Prostate gland (tissue), 2 donors: ENCODE measurements around the gene BORCS6. TPM values are rescaled to one million over a fixed set of nuclear protein-coding genes. Genes with fewer than 3 reads are reported as not detected.

ENCODE experiments used
- DNase-seq: peaks from one replicate; pipeline ENCODE4 v3.0.0-alpha.2; 2019; ENCODE audit warnings: low spot score
- H3K27ac ChIP-seq, 2 donors: fragments of 200-600 bp; sonication (generic); 2 replicates each; pipeline ENCODE4 v1.5.1; 2017 to 2019
- H3K27me3 ChIP-seq: fragments of 200-600 bp; sonication (generic); replicated peaks from 2 replicates; pipeline ENCODE4 v1.5.1; 2019; ENCODE audit not compliant: insufficient read depth
- H3K36me3 ChIP-seq, 2 donors: fragments of 200-600 bp; sonication (generic); 1 replicate in 1 of 2; 2 replicates in 1 of 2; pipeline versions ENCODE4 v1.5.1 to v1.8.1; 2017 to 2019
- H3K4me1 ChIP-seq: fragments of 200-600 bp; sonication (generic); replicated peaks from 2 replicates; pipeline ENCODE4 v1.5.1; 2019
- H3K4me3 ChIP-seq, 2 donors: fragments of 200-600 bp; sonication (generic); 2 replicates each; pipeline ENCODE4 v1.5.1; 2017 to 2019
- H3K9me3 ChIP-seq: fragments of 200-600 bp; sonication (generic); 2 replicates; pipeline ENCODE4 v1.5.1; 2017
- CTCF ChIP-seq, 4 experiments: fragments of 200-600 bp in 2 of 4; fragments of 450-650 bp in 2 of 4; sonication (generic) in 2 of 4; IDR thresholded peaks; 1 replicate in 3 of 4; 2 replicates in 1 of 4; pipeline ENCODE4 v1.5.1; 2016 to 2019; ENCODE audit warnings: antibody characterized with exemption in 4 of 4, mild to moderate bottlenecking in 2 of 4, moderate library complexity in 2 of 4
- POLR2A ChIP-seq: fragments of 450-650 bp; IDR thresholded peaks from one replicate; pipeline ENCODE4 v1.6.1; 2016; ENCODE audit warnings: antibody characterized with exemption, mild to moderate bottlenecking
- POLR2AphosphoS5 ChIP-seq: sonication (generic); formaldehyde crosslinking; IDR thresholded peaks from one replicate; pipeline ENCODE4 v1.6.1; 2017; ENCODE audit warnings: antibody characterized with exemption
- WGBS: methylation state at CpG from one replicate; pipeline ENCODE4 v1.1.5; 2018; 5-methylcytosine and 5-hydroxymethylcytosine counted together
- intact Hi-C: fragments of 100-400 bp; cut with DNase I; formaldehyde crosslinking; loops from one replicate; pipeline ENCODE4 v1.14.2; 2022
- total RNA-seq, 2 donors: library from RNA; depleted of rRNA; stranded (reverse); fragments of >200 nt; gene quantifications; one replicate each; pipeline ENCODE4 v1.1.0, GENCODE V29; 2016

BORCS6 gene
- total RNA-seq, 2 donors from 2014 or later: 9.6 to 19.1 TPM

GRCh38 chr17:8192070-8192815 is 2.3 kb upstream of the BORCS6 start:
- peak overlapping the region in 1 of 2 donors; percentile 11 for H3K4me3 ChIP-seq
- peak; percentile 89 for TF ChIP-seq POLR2AphosphoS5
- TF ChIP-seq CTCF (IDR thresholded peaks at IDR 0.05): no peak
- peak; percentile 57 for TF ChIP-seq POLR2A
- DNase-seq: peak; percentile 68
- intact Hi-C loops: no loop called here
- no peaks in the 10 kb centered on the region for H3K9me3 ChIP-seq
- no peaks in the 10 kb centered on the region for H3K36me3 ChIP-seq
- WGBS: 23% methylated on average over 12 of the region's 12 CpGs
- H3K27ac ChIP-seq: peak overlapping the region; percentile 41 to 67
- peaks cover 14% of the 10 kb centered on the region for H3K4me1 ChIP-seq
- H3K27me3 ChIP-seq: no peaks in the 10 kb centered on the region

GRCh38 chr17:8190506-8190905 is 526 bp upstream of the BORCS6 start:
- Histone ChIP-seq H3K4me3 (peak overlapping the region in 1 of 2 donors; percentile 85), H3K27ac (peak overlapping the region; percentile 91 to 95), H3K4me1 (peaks cover 14% of the 10 kb centered on the region), H3K9me3 (no peaks in the 10 kb centered on the region), H3K27me3 (no peaks in the 10 kb centered on the region), H3K36me3 (no peaks in the 10 kb centered on the region)
- TF ChIP-seq CTCF (IDR thresholded peaks at IDR 0.05): no peak
- no peak for TF ChIP-seq POLR2AphosphoS5
- DNase-seq: no peak
- intact Hi-C loops: no loop called here
- 48% methylated on average over 6 of the region's 6 CpGs for WGBS

GRCh38 chr17:8189041-8189710 is 804 bp downstream of the BORCS6 start:
- no peaks in the 10 kb centered on the region for H3K36me3 ChIP-seq
- intact Hi-C loops: loop anchor here (5.0 kb wide), 2 partner anchors 67 to 108 kb away; partner anchors contain the start of genes HES7 and SLC25A35

GRCh38 chr17:8188263-8188839 is 1.6 kb downstream of the BORCS6 start:
- peak overlapping the region; percentile 91 to 95 for H3K27ac ChIP-seq
- intact Hi-C loops: loop anchor here (5.0 kb wide), 2 partner anchors 66 to 109 kb away; partner anchors contain the start of genes HES7 and SLC25A35
- 39% methylated on average over 12 of the region's 12 CpGs for WGBS

More at GRCh38 chr17:8189041-8189710, 804 bp downstream of the BORCS6 start:
- no peaks in the 10 kb centered on the region for H3K27me3 ChIP-seq
- H3K27ac ChIP-seq: peak overlapping the region; percentile 91 to 95
- no peaks in the 10 kb centered on the region for H3K9me3 ChIP-seq
- H3K4me1 ChIP-seq: peaks cover 14% of the 10 kb centered on the region
- peak overlapping the region; percentile 85 to 90 for H3K4me3 ChIP-seq
- TF ChIP-seq POLR2AphosphoS5 (no peak), POLR2A (no peak), CTCF (IDR thresholded peaks at IDR 0.05) (no peak)
- DNase-seq: peak; percentile 11
- WGBS: 5% methylated on average over 42 of the region's 67 CpGs

More at GRCh38 chr17:8188263-8188839, 1.6 kb downstream of the BORCS6 start:
- Histone ChIP-seq H3K36me3 (no peaks in the 10 kb centered on the region), H3K9me3 (no peaks in the 10 kb centered on the region), H3K4me3 (peak overlapping the region; percentile 85 to 90), H3K4me1 (peaks cover 14% of the 10 kb centered on the region), H3K27me3 (no peaks in the 10 kb centered on the region)
- no peak for TF ChIP-seq POLR2A
- TF ChIP-seq POLR2AphosphoS5: no peak
- no peak for TF ChIP-seq CTCF (IDR thresholded peaks at IDR 0.05)
- DNase-seq: no peak
